Peyer's patch (tissue), 4 donors: ENCODE data around the gene MYO6.

Source experiments
- CTCF ChIP-seq, 6 experiments: fragments of 450-650 bp in 4 of 6; fragments of 200-600 bp in 2 of 6; sonication (generic) in 1 of 6; IDR thresholded peaks; one replicate each; pipeline ENCODE4 v1.5.1; 2017 to 2019; ENCODE audit warnings: antibody characterized with exemption in 6 of 6, mild to moderate bottlenecking in 3 of 6, moderate library complexity in 1 of 6
- POLR2A ChIP-seq, 2 donors: fragments of 450-650 bp; IDR thresholded peaks; one replicate each; pipeline ENCODE4 v1.5.1; 2017; ENCODE audit warnings: antibody characterized with exemption in 2 of 2, mild to moderate bottlenecking in 2 of 2, moderate library complexity in 2 of 2

GRCh38 chr6:75830959-75831885, 82.2 kb downstream of the MYO6 start:
- TF ChIP-seq CTCF (IDR thresholded peaks at IDR 0.05) (no peak), POLR2A (IDR thresholded peaks at IDR 0.05) (no peak)
